Kidney tubule cell (primary cell): ENCODE results near the gene DACT2.
A peak's percentile ranks its signal among the peaks of the same experiment; 100 is the strongest.

ENCODE experiments used
- DNase-seq: peaks from one replicate; pipeline ENCODE4 v3.0.0-alpha.2; 2018; ENCODE audit warnings: low spot score

DACT2 gene

DNA sequence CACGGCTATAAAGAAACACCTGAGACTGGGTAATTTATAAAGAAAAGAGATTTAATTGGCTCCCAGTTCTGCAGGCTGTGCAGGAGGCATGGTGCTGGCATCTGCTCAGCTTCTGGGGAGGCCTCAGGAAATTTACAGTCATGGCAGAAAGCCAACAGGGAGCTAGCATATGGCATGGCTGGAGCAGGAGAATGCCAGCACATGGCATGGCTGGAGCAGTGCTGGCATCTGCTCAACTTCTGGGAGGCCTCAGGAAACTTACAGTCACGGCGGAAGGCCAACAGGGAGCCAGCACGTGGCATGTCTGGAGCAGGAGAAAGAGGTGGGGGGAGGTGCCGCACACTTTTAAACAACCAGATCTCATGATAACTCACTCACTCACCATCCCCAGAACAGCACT, 32.5 kb upstream of the DACT2 start:
- no peak for DNase-seq

DNA sequence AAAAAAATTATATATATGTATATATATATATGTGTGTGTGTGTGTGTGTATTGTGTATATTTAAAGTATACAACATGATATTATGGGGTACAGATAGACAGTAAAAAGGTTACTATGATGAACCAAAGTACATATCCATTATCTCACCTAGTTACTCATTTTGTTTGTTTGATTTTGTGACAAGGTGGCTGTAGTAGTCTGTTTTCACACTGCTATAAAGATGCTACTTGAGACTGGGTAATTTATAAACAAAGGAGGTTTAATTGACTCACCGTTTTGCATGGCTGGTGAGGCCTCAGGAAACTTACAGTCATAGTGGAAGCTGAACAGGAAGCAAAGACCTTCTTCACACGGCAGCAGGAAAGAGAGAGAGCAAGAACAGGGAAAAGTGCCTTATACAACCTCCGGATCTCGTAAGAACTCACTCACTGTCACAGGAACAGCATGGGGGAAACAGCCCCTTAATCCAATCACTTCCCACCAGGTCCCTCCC, 30.2 kb upstream of the DACT2 start:
- DNase-seq, result no peak

DNA sequence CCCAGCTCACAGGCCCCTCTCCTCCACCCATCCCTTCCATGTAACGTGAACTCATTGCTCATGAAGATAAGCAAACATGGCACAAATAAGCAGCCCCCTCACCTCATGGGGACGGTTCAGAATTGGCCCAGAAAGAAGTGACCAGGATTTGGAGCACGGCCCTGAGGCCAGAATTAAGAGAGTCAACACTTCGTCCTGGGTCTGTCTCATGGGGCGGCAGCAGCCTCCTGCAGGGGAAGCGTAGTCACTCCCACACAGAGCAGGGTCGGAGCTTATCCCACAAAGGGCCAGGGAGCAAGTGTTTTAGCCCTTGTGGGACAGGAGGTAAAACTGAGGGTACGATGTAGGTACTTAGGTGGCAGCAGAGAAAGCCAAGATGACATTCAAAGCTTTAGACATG, 28.6 kb upstream of the DACT2 start:
- DNase-seq, result no peak

- DNase-seq, result no peak
Observed at GRCh38 chr6:168347615-168348014, 28.0 kb upstream of the DACT2 start.

- no peak for DNase-seq
Observed at GRCh38 chr6:168347053-168347452, 27.5 kb upstream of the DACT2 start.

DNA sequence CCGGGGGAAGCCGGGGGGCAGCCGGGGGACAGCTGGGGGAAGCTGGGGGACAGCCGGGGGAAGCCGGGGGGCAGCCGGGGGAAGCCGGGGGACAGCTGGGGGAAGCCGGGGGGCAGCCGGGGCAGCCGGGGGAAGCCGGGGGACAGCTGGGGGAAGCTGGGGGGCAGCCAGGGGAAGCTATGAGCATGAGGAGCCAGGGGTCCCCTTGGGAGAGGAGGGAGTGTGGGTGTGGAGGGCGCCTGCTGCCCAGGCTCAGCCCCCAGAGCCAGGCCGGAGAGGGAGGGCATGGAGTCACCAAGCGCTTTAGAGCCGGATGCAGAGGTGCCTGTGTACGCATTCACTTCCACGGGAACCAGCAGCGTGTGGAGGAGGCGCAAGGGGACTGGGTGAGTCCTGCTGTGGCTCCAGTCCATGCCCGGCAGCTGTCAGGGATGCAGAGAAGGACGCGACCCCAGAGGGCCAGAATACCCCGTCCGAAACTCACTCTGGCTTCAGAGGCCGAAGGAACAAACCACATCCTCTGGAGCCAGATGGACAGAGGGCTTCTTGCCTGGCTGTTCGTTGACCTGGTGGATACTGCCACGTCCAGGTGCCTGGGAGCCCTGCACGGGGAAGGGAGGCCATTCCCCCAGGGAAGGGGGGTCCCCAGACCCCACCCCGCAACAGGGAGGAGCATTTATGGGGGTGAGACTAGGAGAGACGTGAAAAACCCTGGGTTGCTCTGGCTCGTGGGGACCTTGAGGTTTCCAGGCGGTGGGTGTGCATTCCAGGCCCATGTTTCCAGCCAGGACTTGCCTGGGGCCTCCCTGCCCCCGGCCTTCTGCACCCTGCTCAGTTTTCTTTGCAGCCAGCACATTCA, 26.5 kb upstream of the DACT2 start:
- no peak for DNase-seq

DNA sequence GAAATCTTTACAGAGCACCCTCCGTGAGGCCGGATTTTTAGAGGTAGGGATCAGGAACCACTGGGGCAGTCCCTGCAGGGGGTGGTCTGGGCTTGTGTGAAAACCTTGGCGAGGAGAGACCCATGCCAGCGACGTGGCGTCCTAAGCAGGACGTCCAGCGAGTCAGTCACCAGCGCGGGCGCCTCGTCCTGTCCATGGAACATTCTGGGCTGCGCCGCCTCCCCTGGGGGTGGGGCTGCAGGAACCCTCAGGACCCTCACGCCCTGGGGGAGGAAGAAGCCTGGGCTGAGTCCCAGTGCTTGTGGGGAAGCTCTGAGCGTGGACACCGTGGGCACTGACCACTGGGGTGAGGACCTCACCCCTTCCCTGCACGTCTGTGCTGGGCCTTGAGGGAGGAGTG, 25.7 kb upstream of the DACT2 start:
- DNase-seq, result no peak

DNA sequence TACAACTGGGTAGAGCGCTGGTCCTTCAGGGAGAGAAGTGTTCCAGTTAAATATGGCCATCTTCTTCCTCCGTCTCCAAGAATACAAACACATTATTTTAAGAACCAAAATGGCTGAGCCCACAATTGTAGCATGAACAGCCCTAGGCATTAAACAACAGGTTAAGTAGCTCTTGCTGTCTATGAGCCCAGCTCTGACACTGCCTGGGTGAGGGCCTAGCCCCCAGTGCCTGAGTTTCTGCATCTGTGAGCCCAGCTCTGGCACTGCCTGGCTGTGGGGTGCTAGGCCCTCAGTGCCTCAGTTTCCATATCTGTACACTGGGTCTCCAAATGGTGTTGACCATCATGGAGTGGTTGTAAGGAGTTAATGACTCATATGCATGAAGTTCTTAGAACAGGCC, 24.8 kb upstream of the DACT2 start:
- no peak for DNase-seq

- DNase-seq, result no peak
Observed at GRCh38 chr6:168343239-168344150, 23.9 kb upstream of the DACT2 start.

- peak; percentile 4 for DNase-seq
Observed at GRCh38 chr6:168342636-168343035, 23.1 kb upstream of the DACT2 start.

DNA sequence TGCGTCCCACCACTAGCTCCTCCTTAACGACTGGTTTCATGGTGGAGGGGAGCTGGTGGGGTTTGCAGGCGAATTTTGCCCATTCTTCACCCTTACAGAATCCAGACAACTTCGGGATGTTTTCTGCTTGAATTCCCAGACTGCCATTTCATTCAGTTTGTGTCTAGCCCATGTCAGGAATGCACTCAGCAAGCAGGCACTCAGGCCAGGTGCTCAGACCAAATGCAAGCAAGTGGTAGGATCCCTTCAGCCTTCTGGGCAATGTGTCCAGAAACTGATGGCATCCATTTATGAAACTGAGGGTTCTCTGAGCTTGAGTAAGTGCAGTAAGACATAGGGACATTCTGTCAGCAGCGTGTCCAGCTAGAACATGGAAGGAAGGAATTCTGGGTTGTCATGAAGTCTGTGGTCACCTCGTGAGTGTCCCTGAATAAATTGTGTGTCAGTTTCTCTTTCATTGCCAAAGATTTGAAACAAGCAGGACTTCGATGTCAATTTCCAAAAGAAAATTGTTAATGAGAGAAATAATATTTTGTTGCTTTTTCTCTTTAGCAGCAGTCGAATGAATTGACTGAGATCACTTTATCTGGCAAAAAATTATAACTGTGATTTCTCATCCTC, 21.8 kb upstream of the DACT2 start:
- DNase-seq, result no peak

- no peak for DNase-seq
Observed at GRCh38 chr6:168340819-168341218, 21.2 kb upstream of the DACT2 start.

GRCh38 chr6:168338777-168339176, 19.2 kb upstream of the DACT2 start:
- DNase-seq, result no peak

DNA sequence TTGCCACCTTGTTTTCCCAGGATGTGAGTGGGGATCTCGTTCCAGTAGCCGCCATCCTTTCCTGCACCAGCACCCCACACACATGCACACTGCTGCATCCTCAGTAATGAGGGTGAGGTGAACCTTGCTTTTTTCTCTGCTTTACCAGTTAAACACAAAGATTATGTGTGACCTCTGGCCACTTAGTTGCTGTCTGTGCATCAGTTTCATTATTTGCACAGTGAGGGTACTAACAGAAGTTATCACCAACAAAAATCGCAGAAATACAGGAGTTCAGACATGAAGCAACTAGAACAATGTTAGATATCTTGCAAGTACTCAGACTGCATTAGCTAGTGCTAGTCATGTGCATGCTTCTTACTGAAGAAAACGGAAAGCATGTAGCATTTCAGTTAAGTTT, 17.4 kb upstream of the DACT2 start:
- no peak for DNase-seq

DNA sequence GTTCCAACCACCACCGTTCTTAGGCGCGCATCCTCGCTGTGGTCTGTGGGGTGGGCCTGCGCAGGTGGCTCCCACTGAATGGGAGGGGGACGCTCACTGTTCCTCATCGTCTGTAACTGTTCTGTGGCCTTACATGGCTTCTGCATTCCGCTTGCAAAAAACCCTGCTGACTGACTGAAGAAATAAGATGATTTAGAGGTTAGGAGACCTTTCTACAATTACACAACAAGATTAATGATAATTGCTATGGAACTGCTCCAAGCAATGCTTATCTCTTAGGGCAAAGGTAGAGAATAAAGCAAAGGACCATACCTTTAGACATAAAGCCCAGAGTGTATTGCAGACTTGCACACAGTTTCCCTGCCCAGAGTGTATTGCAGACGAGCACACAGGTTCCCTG, 14.4 kb upstream of the DACT2 start:
- no peak for DNase-seq

DNA sequence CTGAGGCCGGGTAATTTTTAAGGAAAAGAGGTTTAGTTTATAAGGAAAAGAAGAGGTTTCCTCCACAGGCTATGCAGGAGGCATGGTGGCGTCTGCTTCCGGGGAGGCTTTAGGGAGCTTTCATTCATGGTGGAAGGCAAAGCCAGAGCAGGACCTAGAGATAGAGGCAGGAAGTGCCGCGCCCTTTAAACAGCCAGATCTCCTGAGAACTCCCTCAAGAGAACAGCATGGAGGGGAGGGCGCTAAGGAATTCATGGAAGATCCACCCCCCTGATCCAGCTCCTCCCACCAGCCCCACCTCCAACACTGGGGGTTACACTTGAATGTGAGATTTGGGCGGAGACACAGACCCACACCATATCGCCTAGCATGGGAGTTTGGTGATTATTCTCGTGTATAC, 13.9 kb upstream of the DACT2 start:
- DNase-seq, result no peak

GRCh38 chr6:168333039-168333438, 13.5 kb upstream of the DACT2 start:
- DNase-seq, result peak; percentile 34

DNA sequence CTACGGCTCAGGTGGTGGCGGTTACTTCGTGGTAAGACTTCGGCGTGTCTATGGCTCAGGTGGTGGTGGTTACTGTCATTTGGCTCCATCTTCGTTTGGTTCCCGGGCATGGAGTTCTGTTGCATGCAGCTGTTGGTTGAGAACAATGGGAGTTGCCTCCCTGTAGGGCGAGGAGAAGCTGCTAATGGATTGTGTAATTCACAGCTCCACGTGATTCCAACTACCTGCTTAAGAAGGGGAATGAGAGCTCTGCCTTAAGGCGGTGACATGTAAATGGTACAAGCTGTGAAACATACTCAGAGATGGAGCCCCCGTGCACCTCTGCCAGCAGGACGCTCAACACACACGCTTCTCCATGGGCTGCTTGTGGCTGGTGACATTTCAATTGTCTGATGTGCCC, 12.4 kb upstream of the DACT2 start:
- DNase-seq, result no peak

- no peak for DNase-seq
Observed at GRCh38 chr6:168331058-168331457, 11.5 kb upstream of the DACT2 start.

GRCh38 chr6:168330403-168330802, 10.8 kb upstream of the DACT2 start:
- no peak for DNase-seq

GRCh38 chr6:168328086-168328485, 8.5 kb upstream of the DACT2 start:
- DNase-seq, result peak; percentile 44
